ENCODE results near the gene EPRS1.
"Not testable (repeated sequence)": the region's sequence is repeated elsewhere in the genome, so short reads cannot be mapped to it uniquely, and the experiment has no call there.

The EPRS1 gene

GRCh38 chr1:220046052-220046930 lies at the start of gene EPRS1:
EPRS1 (minus strand) TSS chr1:220046505; CDS start chr1:220046388, 117 bp downstream.
- peak; percentile 97 for DNase-seq

- peak; percentile 93 for DNase-seq
These were observed 48.0 kb upstream of the EPRS1 start, which contains the start of gene IARS2 for GRCh38 chr1:220094016-220094911. IARS2 (plus strand) TSS chr1:220094132; CDS start chr1:220094217, 85 bp downstream.

GRCh38 chr1:220093361-220094015 lies 47.2 kb upstream of the EPRS1 start:
- no peak for DNase-seq

- no peak for DNase-seq
These were observed 46.4 kb upstream of the EPRS1 start for GRCh38 chr1:220092694-220093093.

GRCh38 chr1:220089650-220090556 lies 43.6 kb upstream of the EPRS1 start, which contains the start of gene BPNT1:
BPNT1 (minus strand) TSS chr1:220089788; CDS start chr1:220079846, 9,942 bp downstream.
- peak; percentile 95 for DNase-seq

- not testable (repeated sequence) for DNase-seq
These were observed 40.0 kb upstream of the EPRS1 start for GRCh38 chr1:220086261-220086686.

GRCh38 chr1:220084460-220084859 lies 38.2 kb upstream of the EPRS1 start:
- DNase-seq: no peak

- no peak for DNase-seq
These were observed 31.6 kb upstream of the EPRS1 start for GRCh38 chr1:220077887-220078286.

- no peak for DNase-seq
These were observed 30.8 kb upstream of the EPRS1 start for GRCh38 chr1:220076861-220077762.

GRCh38 chr1:220067269-220068204 lies 21.2 kb upstream of the EPRS1 start:
- no peak for DNase-seq

GRCh38 chr1:220062629-220063028 lies 16.3 kb upstream of the EPRS1 start:
- no peak for DNase-seq

- DNase-seq: no peak
These were observed 14.6 kb upstream of the EPRS1 start for GRCh38 chr1:220060876-220061275.

GRCh38 chr1:220056374-220056773 lies 10.1 kb upstream of the EPRS1 start:
- DNase-seq: no peak

GRCh38 chr1:220045356-220046051 lies 801 bp downstream of the EPRS1 start:
- DNase-seq: no peak

GRCh38 chr1:220044678-220045355 lies 1.5 kb downstream of the EPRS1 start:
- DNase-seq: no peak

- no peak for DNase-seq
These were observed 2.7 kb downstream of the EPRS1 start for GRCh38 chr1:220043646-220044045.

- DNase-seq: no peak
These were observed 6.2 kb downstream of the EPRS1 start for GRCh38 chr1:220040028-220040596.

- no peak for DNase-seq
These were observed 7.7 kb downstream of the EPRS1 start for GRCh38 chr1:220038640-220039039.
